BJ (cell line): Measurements from ENCODE around the gene STYXL1. TPM values are rescaled to one million over a fixed set of nuclear protein-coding genes. Genes with fewer than 3 reads are reported as not detected.

Source experiments
- CTCF ChIA-PET: fragments of 350-600 bp; formaldehyde crosslinking; extraction: SDS; loops from one replicate; lab custom pipeline; 2021; ENCODE audit warnings: antibody characterized with exemption, inconsistent platforms; lab: Yijun Ruan, JAX
- POLR2A ChIA-PET: fragments of 300-600 bp; sonication (Branson Sonifier 250); formaldehyde crosslinking; extraction: SDS; loops from one replicate; lab custom pipeline; 2021; ENCODE audit warnings: antibody characterized with exemption; lab: Charles Lee
- DNase-seq: peaks from one replicate; pipeline ENCODE4 v3.0.0-alpha.2; 2011; ENCODE audit warnings: low read depth
- H3K27me3 ChIP-seq: 2 replicates; pipeline ENCODE4 v1.6.0; 2011; ENCODE audit warnings: low read length; ENCODE audit not compliant: control insufficient read depth, insufficient read depth
- H3K36me3 ChIP-seq: 2 replicates; pipeline ENCODE4 v1.5.1; 2011; ENCODE audit warnings: low read length; ENCODE audit not compliant: control insufficient read depth, insufficient read depth
- H3K4me3 ChIP-seq: 2 replicates; pipeline ENCODE4 v1.5.1; 2011; ENCODE audit warnings: low read depth, mild to moderate bottlenecking, control low read depth, low read length
- CTCF ChIP-seq: IDR thresholded peaks from 2 replicates; pipeline ENCODE4 v1.5.1; 2011; ENCODE audit warnings: low read depth, mild to moderate bottlenecking, control low read depth, inconsistent platforms, low read length, moderate library complexity; ENCODE audit not compliant: insufficient read depth
- polyA plus RNA-seq: library from polyadenylated mRNA; depleted of rRNA; stranded (reverse); fragments of >200 nt; gene quantifications from 2 replicates; pipeline ENCODE4 v1.2.3, GENCODE V29; 2011

Gene STYXL1
- polyA plus RNA-seq, 1 experiment: 64.7 TPM

GRCh38 chr7:75985518-75986146, 62.2 kb downstream of the STYXL1 start:
- TF ChIP-seq CTCF: no peak
- Histone ChIP-seq H3K27me3 (no peaks in the 10 kb centered on the region), H3K4me3 (no peak overlapping the region), H3K36me3 (peaks cover 45% of the 10 kb centered on the region)
- POLR2A ChIA-PET: no interaction called here
- DNase-seq: no peak
- CTCF ChIA-PET: no interaction called here

- DNase-seq: no peak
- CTCF ChIA-PET: interaction anchor here (0.5 kb wide), 1 partner anchor 18 kb away, joined by 3 read pairs; no protein-coding TSS in a partner anchor
- no peaks in the 10 kb centered on the region for H3K27me3 ChIP-seq
- POLR2A ChIA-PET: no interaction called here
- no peak overlapping the region for H3K4me3 ChIP-seq
- H3K36me3 ChIP-seq: peaks cover 47% of the 10 kb centered on the region
- no peak for TF ChIP-seq CTCF
Observed at GRCh38 chr7:75985009-75985517, 62.7 kb downstream of the STYXL1 start.

- H3K27me3 ChIP-seq: no peaks in the 10 kb centered on the region
- ChIA-PET POLR2A (no interaction called here), CTCF (interaction anchor here (0.5 kb wide), 1 partner anchor 17 kb away, joined by 3 read pairs; no protein-coding TSS in a partner anchor)
- TF ChIP-seq CTCF: no peak
- H3K4me3 ChIP-seq: no peak overlapping the region
- H3K36me3 ChIP-seq: peaks cover 49% of the 10 kb centered on the region
- no peak for DNase-seq
Observed at GRCh38 chr7:75984130-75985008, 63.4 kb downstream of the STYXL1 start.

DNA sequence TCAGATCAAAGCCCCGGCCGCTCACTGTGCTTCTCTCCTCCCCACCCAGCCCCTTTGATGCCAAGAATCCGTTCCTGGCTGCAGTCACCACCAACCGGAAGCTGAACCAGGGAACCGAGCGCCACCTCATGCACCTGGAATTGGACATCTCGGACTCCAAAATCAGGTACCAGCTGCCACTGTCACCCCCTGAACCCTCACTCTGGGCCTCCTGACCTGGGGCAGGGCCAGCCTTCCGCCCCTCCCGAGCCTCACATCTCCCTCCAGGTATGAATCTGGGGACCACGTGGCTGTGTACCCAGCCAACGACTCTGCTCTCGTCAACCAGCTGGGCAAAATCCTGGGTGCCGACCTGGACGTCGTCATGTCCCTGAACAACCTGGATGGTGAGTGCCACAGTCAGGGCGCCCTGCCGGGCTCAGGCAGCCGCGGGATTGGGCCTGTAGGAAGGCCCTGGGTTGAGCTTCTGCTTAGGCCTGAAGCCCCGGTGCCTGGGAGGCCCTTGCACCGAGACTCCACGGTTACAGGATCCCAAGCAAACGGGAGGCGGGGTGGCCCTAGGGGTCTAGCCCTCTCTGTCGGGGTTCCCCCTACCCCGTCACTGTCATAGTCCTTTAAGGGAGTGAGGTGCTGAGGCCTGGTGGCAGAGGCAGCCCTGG, 64.2 kb downstream of the STYXL1 start:
- ChIA-PET CTCF (no interaction called here), POLR2A (no interaction called here)
- H3K36me3 ChIP-seq: peaks cover 49% of the 10 kb centered on the region
- TF ChIP-seq CTCF: no peak
- H3K27me3 ChIP-seq: no peaks in the 10 kb centered on the region
- no peak overlapping the region for H3K4me3 ChIP-seq
- no peak for DNase-seq
